ENCODE measurements around the gene MAP7.

Gene MAP7

DNA sequence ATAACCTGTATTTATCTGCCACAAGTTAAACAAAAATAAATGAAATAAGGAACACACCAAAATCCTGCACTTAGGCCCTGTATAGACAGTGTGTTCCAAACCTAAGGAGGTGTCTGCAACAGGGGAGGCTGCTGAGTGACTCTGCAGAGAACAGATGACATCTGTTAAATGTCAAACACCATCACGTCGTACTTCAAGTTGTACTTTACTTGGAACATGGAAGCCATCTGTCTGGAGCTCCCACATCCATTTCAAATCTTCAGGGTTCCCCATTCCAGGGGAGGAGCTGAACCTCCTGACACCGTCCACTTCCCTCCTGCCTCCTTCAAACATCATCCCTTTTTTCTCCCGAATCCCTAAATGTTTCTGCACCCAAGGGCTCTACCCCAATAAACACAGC, 1.8 kb upstream of the MAP7 start:
- TF ChIP-seq, protein P1, sequence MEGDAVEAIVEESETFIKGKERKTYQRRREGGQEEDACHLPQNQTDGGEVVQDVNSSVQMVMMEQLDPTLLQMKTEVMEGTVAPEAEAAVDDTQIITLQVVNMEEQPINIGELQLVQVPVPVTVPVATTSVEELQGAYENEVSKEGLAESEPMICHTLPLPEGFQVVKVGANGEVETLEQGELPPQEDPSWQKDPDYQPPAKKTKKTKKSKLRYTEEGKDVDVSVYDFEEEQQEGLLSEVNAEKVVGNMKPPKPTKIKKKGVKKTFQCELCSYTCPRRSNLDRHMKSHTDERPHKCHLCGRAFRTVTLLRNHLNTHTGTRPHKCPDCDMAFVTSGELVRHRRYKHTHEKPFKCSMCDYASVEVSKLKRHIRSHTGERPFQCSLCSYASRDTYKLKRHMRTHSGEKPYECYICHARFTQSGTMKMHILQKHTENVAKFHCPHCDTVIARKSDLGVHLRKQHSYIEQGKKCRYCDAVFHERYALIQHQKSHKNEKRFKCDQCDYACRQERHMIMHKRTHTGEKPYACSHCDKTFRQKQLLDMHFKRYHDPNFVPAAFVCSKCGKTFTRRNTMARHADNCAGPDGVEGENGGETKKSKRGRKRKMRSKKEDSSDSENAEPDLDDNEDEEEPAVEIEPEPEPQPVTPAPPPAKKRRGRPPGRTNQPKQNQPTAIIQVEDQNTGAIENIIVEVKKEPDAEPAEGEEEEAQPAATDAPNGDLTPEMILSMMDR (IDR thresholded peaks at IDR 0.05), result no peak

DNA sequence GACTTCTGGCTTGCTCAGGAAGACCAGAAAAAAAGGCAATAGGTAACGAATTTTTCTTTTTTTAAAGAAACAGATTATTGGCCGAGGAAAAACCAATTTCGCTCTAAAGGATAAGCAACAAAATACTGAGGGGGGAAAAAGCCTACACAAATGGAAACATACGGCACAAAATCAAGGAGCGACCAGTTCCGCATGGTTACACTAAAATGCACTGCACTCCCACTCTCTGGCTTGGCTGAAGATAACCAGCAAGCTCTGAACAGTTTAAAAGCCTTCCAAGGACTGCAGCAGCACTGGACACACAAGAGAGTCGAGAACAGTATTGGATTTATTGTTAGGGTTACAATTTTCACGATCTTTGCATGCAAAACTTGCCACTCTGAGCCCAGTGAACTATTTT, 881 bp upstream of the MAP7 start:
- TF ChIP-seq, protein P1 (IDR thresholded peaks at IDR 0.05), result no peak

DNA sequence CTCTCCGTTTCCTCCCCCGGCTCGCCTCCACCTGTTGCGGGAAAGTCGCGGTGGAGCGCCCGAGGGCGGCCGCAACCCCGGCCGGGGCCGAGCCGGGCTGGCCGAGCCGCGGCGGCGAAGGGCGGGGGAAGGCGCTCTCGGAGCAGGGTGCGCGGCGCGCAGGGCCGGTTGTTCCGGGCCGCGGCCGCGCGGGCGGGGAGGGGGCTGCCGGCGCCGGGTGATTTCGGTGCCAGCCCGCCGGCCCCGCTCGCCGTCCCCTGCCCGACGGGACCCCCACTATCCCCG, 235 bp downstream of the MAP7 start:
- TF ChIP-seq, protein P1 (IDR thresholded peaks at IDR 0.05), result no peak

DNA sequence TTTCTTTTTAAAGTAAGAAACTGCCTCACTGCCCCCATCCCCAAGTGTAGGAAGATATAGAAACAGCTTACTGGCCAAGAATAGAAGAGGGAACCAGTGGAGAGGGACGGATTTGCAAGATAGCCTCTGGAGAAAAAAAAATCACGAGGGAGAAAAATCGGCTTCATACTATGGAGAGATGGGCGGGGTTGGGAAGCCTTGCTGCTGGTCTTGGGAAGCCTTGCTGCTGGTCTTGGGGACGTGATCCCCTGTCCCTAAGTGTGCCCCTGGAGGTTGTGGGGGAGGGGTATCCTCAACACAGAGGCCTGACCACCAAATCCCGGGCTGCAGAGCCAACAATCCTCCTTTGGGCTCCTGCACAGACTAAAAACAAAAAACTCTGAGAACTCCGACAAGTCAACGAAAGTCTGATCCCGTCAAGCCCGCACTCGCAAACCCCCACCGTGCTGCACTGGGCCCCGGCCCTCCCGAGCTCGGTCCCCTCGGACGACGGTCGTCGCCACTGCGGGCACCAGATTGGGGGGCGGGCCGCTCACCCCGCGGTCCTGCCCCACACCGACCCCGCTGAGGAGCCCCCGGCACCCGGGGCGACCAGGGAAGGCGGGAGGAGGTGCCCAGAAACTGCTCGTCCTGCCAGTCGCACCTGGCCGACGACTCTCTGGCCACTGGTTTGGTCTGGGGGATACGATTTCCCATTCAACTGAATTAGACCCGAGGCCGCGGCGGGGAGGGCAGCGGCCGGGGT, 750 bp downstream of the MAP7 start:
- TF ChIP-seq, protein P1 (IDR thresholded peaks at IDR 0.05), result no peak

DNA sequence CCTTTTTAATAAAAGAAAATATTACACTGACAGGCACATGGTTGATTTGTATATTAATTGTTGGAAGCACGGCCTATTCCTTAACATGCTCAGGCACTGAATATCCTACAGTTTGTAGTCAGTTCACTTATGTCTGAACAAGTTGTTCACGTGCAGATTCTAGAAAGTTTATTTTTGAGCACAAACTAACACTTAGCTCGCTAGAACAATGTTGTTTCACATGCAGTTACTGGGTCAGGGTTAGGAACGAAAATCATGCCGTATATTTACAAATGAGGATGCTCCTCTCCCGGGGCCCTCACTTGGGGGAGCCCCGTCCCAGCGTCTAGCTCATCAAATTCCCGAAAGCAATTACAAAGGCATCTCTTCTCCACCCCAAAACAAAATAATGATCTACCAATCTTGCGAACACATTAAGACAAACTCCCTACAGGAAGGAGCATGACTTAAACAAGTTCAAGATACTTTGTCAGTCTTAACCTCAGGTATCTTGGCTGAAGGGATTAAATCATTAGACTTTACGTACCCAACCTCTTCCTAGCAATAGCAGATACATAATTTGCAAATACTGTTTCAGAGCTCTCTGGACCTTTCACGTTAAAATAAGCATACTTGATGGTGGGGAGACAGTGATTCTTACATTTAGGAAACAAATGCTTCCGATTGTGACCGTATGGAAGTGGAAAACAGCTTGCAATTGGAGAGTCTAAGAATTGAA, 1.5 kb downstream of the MAP7 start:
- TF ChIP-seq, protein P1 (IDR thresholded peaks at IDR 0.05), result no peak

DNA sequence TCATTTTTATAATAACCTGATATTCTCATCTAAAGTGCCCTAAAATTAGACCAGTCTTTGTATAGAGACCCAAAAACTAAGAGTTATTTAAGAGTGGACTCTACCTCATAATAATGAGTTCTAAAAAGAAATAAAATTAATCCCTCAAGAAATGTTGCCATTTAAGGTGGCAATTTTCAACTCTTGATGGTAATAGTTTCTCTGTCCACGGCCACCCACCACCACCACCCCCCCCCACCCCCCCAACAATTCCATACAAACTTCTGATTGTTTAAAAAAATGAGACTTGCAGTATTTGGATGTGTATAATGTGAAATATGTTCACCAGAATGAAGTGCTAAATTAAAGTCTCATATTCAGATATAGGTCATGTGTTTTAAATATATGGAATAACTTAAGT, 2.4 kb downstream of the MAP7 start:
- TF ChIP-seq, protein P1 (IDR thresholded peaks at IDR 0.05), result no peak

DNA sequence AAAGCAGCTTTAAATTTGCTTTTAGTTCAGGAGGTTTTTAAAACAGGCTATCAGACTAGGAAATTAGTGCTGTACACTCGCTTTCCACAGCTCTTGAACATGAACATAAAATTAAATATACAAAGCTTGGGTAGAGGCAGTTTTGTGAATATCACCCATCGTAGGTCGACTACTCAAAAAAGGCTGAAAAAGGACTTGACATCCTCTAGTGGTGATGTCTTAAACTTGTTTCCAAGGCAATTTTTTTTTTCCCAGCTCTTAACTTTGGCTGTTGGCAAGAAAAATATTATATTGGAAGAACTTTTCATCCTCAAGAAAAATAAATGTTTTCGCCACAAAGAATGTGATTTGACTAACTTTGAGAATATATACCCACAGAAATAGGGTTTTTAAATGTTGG, 2.9 kb downstream of the MAP7 start:
- TF ChIP-seq, protein P1 (IDR thresholded peaks at IDR 0.05), result peak; percentile 73

Data from LNCAP (cell line).